ENCODE measurements around the gene NFS1. TPM values are rescaled to one million over a fixed set of nuclear protein-coding genes. Genes with fewer than 3 reads are reported as not detected.
"Not testable (repeated sequence)": the region's sequence is repeated elsewhere in the genome, so short reads cannot be mapped to it uniquely, and the experiment has no call there.

The NFS1 gene
- total RNA-seq, 1 experiment from 2014 or later, result 130 TPM

GRCh38 chr20:35697696-35698297 is 1.4 kb downstream of the NFS1 start:
- no peak for DNase-seq (ENCODE audit: low read depth)
- in situ Hi-C loops (cut with HindIII; ENCODE audit: low pct_unique_long_range_greater_than_20kb, low sequenced_read_pairs), result no loop called here

GRCh38 chr20:35695978-35696377 is 3.2 kb downstream of the NFS1 start:
- DNase-seq (ENCODE audit: low read depth), result no peak
- in situ Hi-C loops (cut with HindIII; ENCODE audit: low pct_unique_long_range_greater_than_20kb, low sequenced_read_pairs), result no loop called here

DNA sequence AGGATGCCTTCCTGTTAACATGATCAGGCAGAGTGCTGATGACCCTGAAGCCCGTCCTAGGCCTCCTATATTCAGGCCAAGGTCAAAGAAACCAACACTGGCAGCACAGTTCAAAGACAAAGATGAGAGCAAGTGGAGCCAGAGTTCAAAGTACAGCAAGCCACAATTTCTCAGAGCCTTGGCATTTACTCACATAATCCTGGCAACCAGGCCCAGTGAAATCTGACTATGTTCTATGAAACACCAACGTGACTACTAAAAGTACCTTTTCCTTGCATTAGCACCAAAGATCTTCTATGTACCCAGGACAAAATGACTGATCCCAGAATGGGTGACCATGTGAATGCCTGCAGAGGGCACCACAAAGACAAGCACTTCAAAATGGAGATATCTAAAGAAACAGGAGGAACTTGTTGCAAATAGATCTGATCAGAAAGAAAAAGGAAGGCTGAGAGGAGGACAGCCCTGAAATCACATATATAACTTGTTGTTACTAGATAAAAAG is 3.9 kb downstream of the NFS1 start:
- in situ Hi-C loops (cut with HindIII; ENCODE audit: low pct_unique_long_range_greater_than_20kb, low sequenced_read_pairs), result no loop called here
- DNase-seq (ENCODE audit: low read depth), result no peak

- in situ Hi-C loops (cut with HindIII; ENCODE audit: low pct_unique_long_range_greater_than_20kb, low sequenced_read_pairs), result no loop called here
- DNase-seq (ENCODE audit: low read depth), result no peak
Observed at GRCh38 chr20:35690265-35690664, 8.9 kb downstream of the NFS1 start.

GRCh38 chr20:35686872-35687271 is 12.3 kb downstream of the NFS1 start:
- DNase-seq (ENCODE audit: low read depth); in situ Hi-C loops (cut with HindIII; ENCODE audit: low pct_unique_long_range_greater_than_20kb, low sequenced_read_pairs): not testable (repeated sequence)

- in situ Hi-C loops (cut with HindIII; ENCODE audit: low pct_unique_long_range_greater_than_20kb, low sequenced_read_pairs); DNase-seq (ENCODE audit: low read depth): not testable (repeated sequence)
Observed at GRCh38 chr20:35685368-35685767, 13.8 kb downstream of the NFS1 start.

- no peak for DNase-seq (ENCODE audit: low read depth)
- in situ Hi-C loops (cut with HindIII; ENCODE audit: low pct_unique_long_range_greater_than_20kb, low sequenced_read_pairs), result no loop called here
Observed at GRCh38 chr20:35681960-35682359, 17.2 kb downstream of the NFS1 start.

- in situ Hi-C loops (cut with HindIII; ENCODE audit: low pct_unique_long_range_greater_than_20kb, low sequenced_read_pairs), result no loop called here
- DNase-seq (ENCODE audit: low read depth), result no peak
Observed at GRCh38 chr20:35680452-35681183, 18.5 kb downstream of the NFS1 start.

- DNase-seq (ENCODE audit: low read depth), result no peak
- in situ Hi-C loops (cut with HindIII; ENCODE audit: low pct_unique_long_range_greater_than_20kb, low sequenced_read_pairs), result no loop called here
Observed at GRCh38 chr20:35674921-35675320, 24.2 kb downstream of the NFS1 start.

DNA sequence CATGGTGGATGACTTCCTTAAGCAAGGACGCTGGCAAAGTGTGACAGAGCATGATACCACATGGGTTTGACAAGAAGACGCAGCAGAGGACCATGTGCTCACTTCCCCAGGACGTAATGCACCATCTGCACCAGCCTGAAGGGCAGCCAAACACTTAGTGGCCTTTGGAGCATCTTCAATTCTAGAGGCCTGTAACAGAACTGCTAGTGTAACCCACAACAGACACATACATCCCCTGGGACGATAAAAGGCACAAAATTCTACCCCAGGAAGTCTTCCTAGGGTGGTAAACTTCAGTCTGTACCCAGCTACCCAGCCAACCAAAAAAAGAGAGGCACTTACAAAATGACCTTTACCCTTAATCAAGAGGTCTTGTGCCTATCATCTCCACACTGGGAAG is 25.3 kb downstream of the NFS1 start:
- DNase-seq (ENCODE audit: low read depth), result no peak
- in situ Hi-C loops (cut with HindIII; ENCODE audit: low pct_unique_long_range_greater_than_20kb, low sequenced_read_pairs), result no loop called here

DNA sequence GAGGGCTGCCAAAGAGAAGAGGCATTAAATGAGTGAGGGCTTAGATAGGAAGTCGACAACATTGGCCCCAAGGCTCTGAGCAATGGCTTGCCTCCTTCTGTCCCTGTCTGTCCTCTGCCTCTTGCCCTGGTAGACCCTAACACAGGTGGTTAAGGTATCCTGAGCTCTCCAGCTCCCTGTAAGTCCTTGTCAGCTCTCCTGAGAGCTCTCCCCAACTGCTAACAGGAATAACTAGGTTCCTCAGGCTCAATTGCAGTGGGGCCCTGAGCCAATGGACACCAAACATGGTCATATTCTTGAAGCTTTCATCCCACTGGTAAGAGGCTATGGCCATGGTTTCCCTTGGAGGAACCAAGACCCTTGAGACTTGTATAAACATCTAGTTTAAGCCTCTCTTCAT is 29.5 kb downstream of the NFS1 start:
- in situ Hi-C loops (cut with HindIII; ENCODE audit: low pct_unique_long_range_greater_than_20kb, low sequenced_read_pairs), result no loop called here
- DNase-seq (ENCODE audit: low read depth), result no peak

- in situ Hi-C loops (cut with HindIII; ENCODE audit: low pct_unique_long_range_greater_than_20kb, low sequenced_read_pairs), result no loop called here
- DNase-seq (ENCODE audit: low read depth), result no peak
Observed at GRCh38 chr20:35669221-35669620, 29.9 kb downstream of the NFS1 start.

DNA sequence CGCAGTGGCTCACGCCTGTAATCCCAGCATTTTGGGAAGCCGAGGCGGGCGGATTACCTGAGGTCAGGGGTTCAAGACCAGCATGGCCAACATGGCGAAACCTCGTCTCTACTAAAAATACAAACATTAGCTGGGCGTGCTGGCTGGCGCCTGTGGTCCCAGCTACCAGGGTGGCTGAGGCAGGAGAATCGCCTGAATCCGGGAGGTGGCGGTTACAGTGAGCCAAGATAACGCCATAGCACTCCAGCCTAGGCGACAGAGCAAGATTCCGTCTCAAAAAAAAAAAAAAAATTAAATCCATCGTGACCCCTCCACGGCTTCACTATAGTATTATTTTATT is 33.2 kb downstream of the NFS1 start:
- in situ Hi-C loops (cut with HindIII; ENCODE audit: low pct_unique_long_range_greater_than_20kb, low sequenced_read_pairs), result no loop called here
- DNase-seq (ENCODE audit: low read depth), result no peak

DNA sequence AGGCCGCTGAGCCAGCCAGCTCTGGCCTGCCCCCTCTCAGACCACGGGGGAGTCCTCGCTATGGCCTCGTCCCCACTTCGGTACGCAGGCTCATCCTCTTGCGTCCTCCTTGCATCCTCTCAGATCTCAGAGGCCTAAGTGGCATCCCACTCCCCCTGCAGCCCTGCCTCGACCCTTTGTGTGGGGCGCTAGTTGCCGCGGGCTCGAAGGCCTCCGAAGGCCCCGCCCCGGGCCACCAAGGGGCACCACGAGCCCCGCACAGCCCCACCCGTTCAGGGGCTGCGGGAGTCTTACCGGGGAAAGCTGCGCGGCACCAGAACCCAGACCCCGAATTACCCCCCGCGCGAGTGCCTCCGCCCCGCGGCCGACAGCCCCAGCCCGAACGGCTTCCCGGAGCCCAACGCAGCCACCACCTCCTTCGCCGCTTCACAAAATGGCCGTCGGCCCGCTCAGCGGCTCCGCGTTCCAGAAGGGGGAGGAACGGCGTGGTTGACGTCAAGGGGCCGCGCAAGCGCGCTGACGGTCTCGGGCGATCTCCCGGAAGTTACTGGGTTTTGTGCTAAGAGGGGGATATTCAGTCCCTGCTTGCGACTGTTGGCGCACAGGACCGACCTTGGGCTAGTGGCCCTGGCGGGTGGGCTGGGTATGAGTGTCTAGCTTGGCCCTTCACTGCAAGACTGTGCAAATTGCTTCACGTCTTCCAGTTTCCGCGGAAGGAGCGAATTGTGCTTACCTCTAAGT is 34.5 kb downstream of the NFS1 start, which contains the start of the genes CPNE1 and RBM12:
Gene CPNE1 (minus strand): TSS at position 435 of the 741 bp plus-strand sequence. CDS start 31,977 bp downstream, outside the sequence.
Gene RBM12 (minus strand): TSS at position 435 of the 741 bp plus-strand sequence. CDS start 9,578 bp downstream, outside the sequence.
- in situ Hi-C loops (cut with HindIII; ENCODE audit: low pct_unique_long_range_greater_than_20kb, low sequenced_read_pairs), result no loop called here
- DNase-seq (ENCODE audit: low read depth), result peak; percentile 95

- in situ Hi-C loops (cut with HindIII; ENCODE audit: low pct_unique_long_range_greater_than_20kb, low sequenced_read_pairs), result no loop called here
- peak; percentile 67 for DNase-seq (ENCODE audit: low read depth)
Observed at GRCh38 chr20:35663516-35664465, 35.4 kb downstream of the NFS1 start.

DNA sequence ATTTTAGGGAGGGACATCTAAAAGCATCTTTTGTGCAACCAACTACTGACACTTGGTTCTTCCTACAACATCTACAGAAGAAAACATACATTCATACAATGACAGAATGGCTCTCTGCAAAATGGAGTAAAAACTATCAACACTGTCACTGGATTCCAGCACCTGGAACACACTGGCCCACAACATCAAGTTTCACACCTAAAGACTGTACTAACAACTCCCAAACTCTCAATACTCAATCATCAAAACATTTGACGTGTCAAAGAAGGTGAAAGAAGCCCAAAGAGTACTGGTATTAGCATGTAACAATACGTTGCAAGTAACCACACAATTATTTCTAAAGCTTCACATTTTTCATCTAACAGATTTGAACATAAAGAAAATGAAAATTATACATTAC is 36.6 kb downstream of the NFS1 start:
- in situ Hi-C loops (cut with HindIII; ENCODE audit: low pct_unique_long_range_greater_than_20kb, low sequenced_read_pairs), result no loop called here
- no peak for DNase-seq (ENCODE audit: low read depth)

DNA sequence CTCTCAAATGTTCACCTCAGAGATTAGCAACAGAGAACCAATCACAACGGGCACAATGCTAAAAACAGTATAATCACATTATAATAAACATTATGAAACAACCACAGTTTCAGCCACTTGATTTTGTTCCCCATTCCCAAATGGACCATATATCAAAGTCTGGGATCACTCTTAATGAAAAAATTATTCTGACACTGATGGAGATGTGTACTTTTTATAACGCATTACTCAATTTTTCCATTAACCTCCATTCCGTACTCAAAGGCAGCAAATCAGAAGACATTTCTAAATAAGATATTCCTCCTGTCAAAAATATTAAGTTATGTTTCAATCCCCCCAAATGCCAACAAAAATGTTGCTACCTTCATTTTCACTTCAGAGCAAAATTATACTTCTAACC is 37.2 kb downstream of the NFS1 start:
- DNase-seq (ENCODE audit: low read depth), result no peak
- in situ Hi-C loops (cut with HindIII; ENCODE audit: low pct_unique_long_range_greater_than_20kb, low sequenced_read_pairs), result no loop called here

DNA sequence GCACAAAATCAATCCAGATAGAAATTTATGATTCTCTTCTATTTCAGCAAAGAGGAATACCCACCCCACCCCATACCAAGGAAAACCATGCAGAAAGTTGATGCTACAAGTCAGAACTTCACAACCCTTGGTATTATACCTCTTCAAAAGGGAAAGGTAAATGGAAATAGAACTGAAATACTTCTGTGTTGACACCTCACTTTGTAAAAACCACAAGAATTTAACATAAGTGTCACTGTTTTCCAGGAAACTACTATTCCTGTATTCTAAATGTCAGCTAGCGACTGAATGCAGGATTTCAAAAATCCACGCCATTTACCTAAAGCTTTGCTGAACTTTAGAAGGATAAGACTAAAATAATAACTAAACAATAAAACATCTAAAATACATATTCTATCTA is 38.1 kb downstream of the NFS1 start:
- DNase-seq (ENCODE audit: low read depth), result no peak
- in situ Hi-C loops (cut with HindIII; ENCODE audit: low pct_unique_long_range_greater_than_20kb, low sequenced_read_pairs), result no loop called here
